ENCODE data around the gene MYO15B. TPM values are rescaled to one million over a fixed set of nuclear protein-coding genes. Genes with fewer than 3 reads are reported as not detected.

The MYO15B gene
- total and polyA plus RNA-seq, 8 donors = 67.7 to 515 (median 150) TPM

- WGBS, 5 donors = 70 to 87% (median 82%) methylated on average over 6 of the region's 6 CpGs
Observed at GRCh38 chr17:75595920-75596313, 8.3 kb downstream of the MYO15B start.

GRCh38 chr17:75596320-75597087 lies 8.9 kb downstream of the MYO15B start:
- TF ChIP-seq POLR2A (IDR thresholded peaks at IDR 0.05) (no peak), CTCF (IDR thresholded peaks at IDR 0.05) (no peak), EP300 (IDR thresholded peaks at IDR 0.05) (no peak), POLR2AphosphoS5 (IDR thresholded peaks at IDR 0.05) (no peak)
- H3K9me3 ChIP-seq = no peaks in the 10 kb centered on the region
- intact Hi-C loops (cut with DNase I; ENCODE audit: low total_unique reads) = loop anchor here (10.0 kb wide), 1 partner anchor 172 kb away; no protein-coding TSS in a partner anchor
- H3K4me1 ChIP-seq = no peaks in the 10 kb centered on the region
- H3K27ac ChIP-seq = no peak overlapping the region
- no peaks in the 10 kb centered on the region for H3K27me3 ChIP-seq
- H3K36me3 ChIP-seq = peaks cover 0 to 7% (median 2%) of the 10 kb centered on the region in 4 donors
- DNase-seq = no peak
- WGBS, 5 donors = 80 to 96% (median 91%) methylated on average over 5 to 17 of the region's 17 CpGs
- no peak overlapping the region for H3K4me3 ChIP-seq

More at GRCh38 chr17:75595920-75596313, 8.3 kb downstream of the MYO15B start:
- Histone ChIP-seq H3K4me3 (no peak overlapping the region), H3K4me1 (peaks cover 0 to 2% (median 0%) of the 10 kb centered on the region in 4 donors), H3K9me3 (no peaks in the 10 kb centered on the region), H3K27ac (no peak overlapping the region), H3K27me3 (no peaks in the 10 kb centered on the region), H3K36me3 (peaks cover 0 to 7% (median 4%) of the 10 kb centered on the region in 4 donors)
- no peak for TF ChIP-seq EP300 (IDR thresholded peaks at IDR 0.05)
- TF ChIP-seq POLR2AphosphoS5 (IDR thresholded peaks at IDR 0.05) = no peak
- no peak for TF ChIP-seq CTCF (IDR thresholded peaks at IDR 0.05)
- no peak for TF ChIP-seq POLR2A (IDR thresholded peaks at IDR 0.05)
- intact Hi-C loops (cut with DNase I; ENCODE audit: low total_unique reads) = loop anchor here (10.0 kb wide), 1 partner anchor 171 kb away; no protein-coding TSS in a partner anchor
- DNase-seq = no peak

GRCh38 chr17:75601057-75601987 lies 13.7 kb downstream of the MYO15B start:
- peaks cover 0 to 3% (median 0%) of the 10 kb centered on the region in 4 donors for H3K4me1 ChIP-seq
- H3K27ac ChIP-seq = no peak overlapping the region
- no peak overlapping the region for H3K4me3 ChIP-seq
- intact Hi-C loops (cut with DNase I; ENCODE audit: low total_unique reads) = no loop called here
- H3K27me3 ChIP-seq = no peaks in the 10 kb centered on the region
- H3K9me3 ChIP-seq = no peaks in the 10 kb centered on the region
- peak in 1 of 3 donors; percentile 36 for TF ChIP-seq POLR2AphosphoS5 (IDR thresholded peaks at IDR 0.05)
- TF ChIP-seq POLR2A (IDR thresholded peaks at IDR 0.05) = no peak
- TF ChIP-seq EP300 (IDR thresholded peaks at IDR 0.05) = no peak
- peak in 5 of 7 experiments; percentile 56 to 77 (median 66) for TF ChIP-seq CTCF (IDR thresholded peaks at IDR 0.05)
- peak; percentile 74 to 77 for DNase-seq
- WGBS, 5 donors = 50 to 67% (median 60%) methylated on average over 26 to 28 of the region's 28 CpGs
- peaks cover 0 to 8% (median 5%) of the 10 kb centered on the region in 4 donors for H3K36me3 ChIP-seq

GRCh38 chr17:75602644-75603043 lies 15.0 kb downstream of the MYO15B start:
- TF ChIP-seq POLR2A (IDR thresholded peaks at IDR 0.05) (no peak), CTCF (IDR thresholded peaks at IDR 0.05) (no peak), EP300 (IDR thresholded peaks at IDR 0.05) (no peak)
- Histone ChIP-seq H3K27ac (no peak overlapping the region), H3K36me3 (peaks cover 0 to 21% (median 8%) of the 10 kb centered on the region in 4 donors), H3K27me3 (no peaks in the 10 kb centered on the region), H3K4me1 (peaks cover 0 to 3% (median 0%) of the 10 kb centered on the region in 4 donors), H3K9me3 (no peaks in the 10 kb centered on the region), H3K4me3 (no peak overlapping the region)
- WGBS, 5 donors = 85 to 94% (median 89%) methylated on average over 8 to 12 of the region's 12 CpGs
- peak in 1 of 2 donors; percentile 11 for DNase-seq
- intact Hi-C loops (cut with DNase I; ENCODE audit: low total_unique reads) = no loop called here

Measured in stomach (tissue), 9 donors.